HG03521 (cell line): ENCODE measurements around the gene DCPS.
A peak's percentile ranks its signal among the peaks of the same experiment; 100 is the strongest.
"Not testable (repeated sequence)": the region's sequence is repeated elsewhere in the genome, so short reads cannot be mapped to it uniquely, and the experiment has no call there.

Experiments used
- ATAC-seq: cut with Tn5 transposase; IDR thresholded peaks from one replicate; pipeline ENCODE4 v1.9.1; 2021; ENCODE audit warnings: mild to moderate bottlenecking, moderate library complexity; ENCODE audit not compliant: unreplicated experiment

Gene DCPS

GRCh38 chr11:126303623-126304456 is at the start of gene DCPS:
TSS of gene DCPS (plus strand) at chr11:126304060. CDS start at chr11:126304081, 21 bp downstream.
- ATAC-seq = peak; percentile 86

- no peak for ATAC-seq
Measured at GRCh38 chr11:126254819-126255218, 49.0 kb upstream of the DCPS start.

GRCh38 chr11:126255507-126255906 is 48.4 kb upstream of the DCPS start:
- ATAC-seq = not testable (repeated sequence)

GRCh38 chr11:126256216-126256615 is 47.6 kb upstream of the DCPS start:
- no peak for ATAC-seq

- no peak for ATAC-seq
Measured at GRCh38 chr11:126257144-126257543, 46.7 kb upstream of the DCPS start.

- ATAC-seq = no peak
Measured at GRCh38 chr11:126257764-126258163, 46.1 kb upstream of the DCPS start.

- no peak for ATAC-seq
Measured at GRCh38 chr11:126262216-126262615, 41.6 kb upstream of the DCPS start.

GRCh38 chr11:126263489-126263888 is 40.4 kb upstream of the DCPS start:
- ATAC-seq = no peak

- no peak for ATAC-seq
Measured at GRCh38 chr11:126265811-126266210, 38.0 kb upstream of the DCPS start.

- ATAC-seq = no peak
Measured at GRCh38 chr11:126267650-126268049, 36.2 kb upstream of the DCPS start.

- no peak for ATAC-seq
Measured at GRCh38 chr11:126268361-126268707, 35.5 kb upstream of the DCPS start.

- peak; percentile 99 for ATAC-seq
Measured at GRCh38 chr11:126268708-126269579, 34.9 kb upstream of the DCPS start, which contains the start of the genes FOXRED1 and SRPRA. TSS of gene FOXRED1 (plus strand) at chr11:126269154. CDS start at chr11:126269207, 53 bp downstream. TSS of gene SRPRA (minus strand) at chr11:126268895. CDS start at chr11:126268804, 91 bp downstream.

- no peak for ATAC-seq
Measured at GRCh38 chr11:126277322-126277721, 26.5 kb upstream of the DCPS start.

- ATAC-seq = no peak
Measured at GRCh38 chr11:126277780-126278179, 26.1 kb upstream of the DCPS start.

- ATAC-seq = no peak
Measured at GRCh38 chr11:126279191-126279590, 24.7 kb upstream of the DCPS start.

- ATAC-seq = no peak
Measured at GRCh38 chr11:126280595-126280994, 23.3 kb upstream of the DCPS start.

- ATAC-seq = no peak
Measured at GRCh38 chr11:126281245-126281644, 22.6 kb upstream of the DCPS start.

- ATAC-seq = no peak
Measured at GRCh38 chr11:126281666-126282175, 22.1 kb upstream of the DCPS start.

- ATAC-seq = no peak
Measured at GRCh38 chr11:126282361-126282735, 21.5 kb upstream of the DCPS start.

GRCh38 chr11:126282736-126283591 is 20.9 kb upstream of the DCPS start, which contains the start of gene TIRAP:
TSS of gene TIRAP (plus strand) at chr11:126283093. CDS start at chr11:126290895, 7,802 bp downstream.
- ATAC-seq = peak; percentile 57
